ENCODE measurements around the gene PDE4D. TPM values are rescaled to one million over a fixed set of nuclear protein-coding genes. Genes with fewer than 3 reads are reported as not detected.
"Not testable (repeated sequence)": the region's sequence is repeated elsewhere in the genome, so short reads cannot be mapped to it uniquely, and the experiment has no call there.

PDE4D gene
- total and polyA plus RNA-seq, 11 donors: 5.2 to 68.3 (median 42.1) TPM

DNA sequence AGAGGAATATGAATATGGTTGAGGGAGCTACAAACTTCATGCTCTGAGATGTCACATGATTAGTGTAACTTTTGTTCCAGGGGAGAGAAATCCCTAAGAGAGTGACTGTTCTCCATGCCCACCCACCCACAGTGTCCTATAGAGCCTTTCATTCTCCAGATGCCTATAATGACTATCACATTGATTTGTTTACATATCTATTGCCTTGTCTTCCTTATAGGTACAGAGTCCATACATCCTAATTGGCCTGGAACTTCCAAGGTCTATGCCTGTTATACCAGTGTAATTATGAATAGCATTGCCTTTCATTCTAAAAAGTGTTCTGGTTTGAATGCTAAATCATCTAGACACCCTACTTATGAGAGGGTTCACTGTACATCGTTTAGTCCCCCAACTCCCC, 835.3 kb downstream of the PDE4D start:
- no peak overlapping the region for H3K27ac ChIP-seq
- TF ChIP-seq, protein P1, sequence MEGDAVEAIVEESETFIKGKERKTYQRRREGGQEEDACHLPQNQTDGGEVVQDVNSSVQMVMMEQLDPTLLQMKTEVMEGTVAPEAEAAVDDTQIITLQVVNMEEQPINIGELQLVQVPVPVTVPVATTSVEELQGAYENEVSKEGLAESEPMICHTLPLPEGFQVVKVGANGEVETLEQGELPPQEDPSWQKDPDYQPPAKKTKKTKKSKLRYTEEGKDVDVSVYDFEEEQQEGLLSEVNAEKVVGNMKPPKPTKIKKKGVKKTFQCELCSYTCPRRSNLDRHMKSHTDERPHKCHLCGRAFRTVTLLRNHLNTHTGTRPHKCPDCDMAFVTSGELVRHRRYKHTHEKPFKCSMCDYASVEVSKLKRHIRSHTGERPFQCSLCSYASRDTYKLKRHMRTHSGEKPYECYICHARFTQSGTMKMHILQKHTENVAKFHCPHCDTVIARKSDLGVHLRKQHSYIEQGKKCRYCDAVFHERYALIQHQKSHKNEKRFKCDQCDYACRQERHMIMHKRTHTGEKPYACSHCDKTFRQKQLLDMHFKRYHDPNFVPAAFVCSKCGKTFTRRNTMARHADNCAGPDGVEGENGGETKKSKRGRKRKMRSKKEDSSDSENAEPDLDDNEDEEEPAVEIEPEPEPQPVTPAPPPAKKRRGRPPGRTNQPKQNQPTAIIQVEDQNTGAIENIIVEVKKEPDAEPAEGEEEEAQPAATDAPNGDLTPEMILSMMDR (IDR thresholded peaks at IDR 0.05): no peak
- TF ChIP-seq POLR2A (IDR thresholded peaks at IDR 0.05): no peak
- H3K27me3 ChIP-seq: no peaks in the 10 kb centered on the region
- H3K4me3 ChIP-seq: no peak overlapping the region
- ATAC-seq: no peak
- peaks cover 0 to 4% (median 0%) of the 10 kb centered on the region in 12 donors for H3K9me3 ChIP-seq
- WGBS, 4 donors: 67 to 93% (median 90%) methylated on average over 1 of the region's 1 CpG
- intact Hi-C loops (cut with DNase I): loop anchor here in 1 of 10 donors (2.0 kb wide), 1 partner anchor 49 kb away; no protein-coding TSS in a partner anchor
- DNase-seq: no peak
- H3K4me1 ChIP-seq: peaks cover 0 to 5% (median 0%) of the 10 kb centered on the region in 12 donors
- H3K36me3 ChIP-seq: peaks cover 0 to 10% (median 0%) of the 10 kb centered on the region in 9 donors

DNA sequence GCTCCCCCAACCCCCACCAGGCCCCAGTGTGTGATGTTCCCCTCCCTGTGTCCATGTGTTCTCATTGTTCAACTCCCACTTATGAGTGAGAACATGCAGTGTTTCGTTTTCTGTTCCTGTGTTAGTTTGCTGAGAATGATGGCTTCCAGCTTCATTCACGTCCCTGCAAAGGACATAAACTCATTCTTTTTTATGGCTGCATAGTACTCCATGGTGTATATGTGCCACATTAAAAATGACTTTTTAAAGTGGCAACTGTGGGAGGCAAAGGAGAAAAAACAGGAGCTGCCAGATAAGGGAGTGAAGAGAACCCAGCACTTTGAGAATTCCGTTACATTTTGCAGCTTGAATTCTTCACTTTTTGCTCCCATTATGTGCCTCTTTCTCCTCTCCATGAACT, 836.9 kb downstream of the PDE4D start:
- DNase-seq; intact Hi-C loops (cut with DNase I); H3K4me1 ChIP-seq; H3K9me3 ChIP-seq; H3K4me3 ChIP-seq; H3K27ac ChIP-seq; ATAC-seq; H3K36me3 ChIP-seq; H3K27me3 ChIP-seq: not testable (repeated sequence)
- 91 to 99% (median 97%) methylated on average over 3 of the region's 3 CpGs for WGBS, 4 donors

GRCh38 chr5:59055745-59056448, 837.6 kb downstream of the PDE4D start:
- 87 to 97% (median 94%) methylated on average over 9 of the region's 9 CpGs for WGBS, 4 donors
- H3K9me3 ChIP-seq: peaks cover 0 to 4% (median 0%) of the 10 kb centered on the region in 12 donors
- no peaks in the 10 kb centered on the region for H3K4me1 ChIP-seq
- no peak overlapping the region for H3K27ac ChIP-seq
- ATAC-seq (no peak), DNase-seq (no peak)
- peaks cover 0 to 10% (median 0%) of the 10 kb centered on the region in 9 donors for H3K36me3 ChIP-seq
- no peak overlapping the region for H3K4me3 ChIP-seq
- TF ChIP-seq, protein P1 (IDR thresholded peaks at IDR 0.05): no peak
- no peak for TF ChIP-seq POLR2A (IDR thresholded peaks at IDR 0.05)
- no peaks in the 10 kb centered on the region for H3K27me3 ChIP-seq
- intact Hi-C loops (cut with DNase I): no loop called here

DNA sequence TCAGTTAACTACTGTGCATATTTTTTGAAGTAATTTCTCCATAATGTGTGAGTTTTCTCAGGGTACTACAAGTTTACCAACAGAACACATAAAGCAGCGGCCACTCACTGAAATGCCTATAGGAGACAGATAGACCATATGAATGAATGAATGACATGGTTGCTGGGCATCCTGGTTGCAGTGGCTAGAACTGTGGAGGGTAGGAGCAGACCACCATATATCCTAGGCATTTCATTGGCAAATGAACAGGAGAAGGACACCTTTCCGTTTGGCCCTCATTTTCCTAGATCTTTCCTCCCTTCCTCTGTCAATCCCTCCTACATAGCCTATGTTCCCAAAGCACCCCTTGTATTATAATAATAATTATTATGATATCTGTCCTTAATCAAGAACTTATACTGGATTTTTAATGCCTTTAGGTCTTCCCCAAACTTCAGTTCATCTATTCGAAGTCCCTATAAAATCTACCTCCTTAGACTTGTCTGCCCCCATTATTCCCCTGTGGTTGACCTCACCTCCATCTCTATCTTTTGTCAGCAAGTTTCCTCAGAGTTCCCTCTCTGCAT, 838.5 kb downstream of the PDE4D start:
- Histone ChIP-seq H3K27me3 (no peaks in the 10 kb centered on the region), H3K4me3 (no peak overlapping the region), H3K4me1 (no peaks in the 10 kb centered on the region), H3K9me3 (peaks cover 0 to 4% (median 0%) of the 10 kb centered on the region in 12 donors), H3K27ac (no peak overlapping the region), H3K36me3 (peaks cover 0 to 10% (median 0%) of the 10 kb centered on the region in 9 donors)
- no peak for ATAC-seq
- TF ChIP-seq, protein P1 (IDR thresholded peaks at IDR 0.05): no peak
- TF ChIP-seq POLR2A (IDR thresholded peaks at IDR 0.05): no peak
- DNase-seq: no peak
- WGBS, 4 donors: 89 to 96% (median 93%) methylated on average over 3 of the region's 3 CpGs
- intact Hi-C loops (cut with DNase I): no loop called here

Data from heart left ventricle (tissue), 16 donors.